HepG2 (cell line): ENCODE results near the gene TBL3. TPM values are rescaled to one million over a fixed set of nuclear protein-coding genes. Genes with fewer than 3 reads are reported as not detected.

Source experiments
- AGO2 ChIP-seq: fragments of 200-400 bp; formaldehyde crosslinking; optimal IDR thresholded peaks from 2 replicates; pipeline ENCODE3; 2017; ENCODE audit warnings: mild to moderate bottlenecking, low read depth, low read length, moderate library complexity
- CCDC6 ChIP-seq: sonication (generic); formaldehyde crosslinking; IDR thresholded peaks from 2 replicates; pipeline ENCODE4 v1.8.1; 2022; ENCODE audit warnings: mild to moderate bottlenecking, missing genetic modification reagents, moderate library complexity
- EEA1 ChIP-seq: sonication (generic); formaldehyde crosslinking; IDR thresholded peaks from 2 replicates; pipeline ENCODE4 v1.5.1; 2020; ENCODE audit warnings: mild to moderate bottlenecking, missing genetic modification reagents, borderline replicate concordance
- GLI4 ChIP-seq: sonication (generic); formaldehyde crosslinking; IDR thresholded peaks from 2 replicates; pipeline ENCODE4 v1.5.1; 2020; ENCODE audit warnings: missing genetic modification reagents, mild to moderate bottlenecking, moderate library complexity, borderline replicate concordance
- MED13 ChIP-seq: sonication (generic); formaldehyde crosslinking; IDR thresholded peaks from 2 replicates; pipeline ENCODE4 v1.5.0; 2020; ENCODE audit warnings: missing genetic modification reagents
- NCOA2 ChIP-seq: sonication (generic); formaldehyde crosslinking; IDR thresholded peaks from 2 replicates; pipeline ENCODE4 v1.8.0; 2022; ENCODE audit warnings: inconsistent platforms
- NFE2L2 ChIP-seq: fragments of 150-350 bp; IDR thresholded peaks from 2 replicates; pipeline ENCODE4 v1.6.1; 2014; ENCODE audit warnings: low read length
- NFIC ChIP-seq: IDR thresholded peaks from 2 replicates; pipeline ENCODE4 v1.6.1; 2012; ENCODE audit warnings: mild to moderate bottlenecking, low read length, inconsistent platforms
- SSRP1 ChIP-seq: IDR thresholded peaks from 2 replicates; pipeline ENCODE4 v1.6.1; 2016; ENCODE audit warnings: control low read depth
- TAF1 ChIP-seq: sonication (generic); formaldehyde crosslinking; IDR thresholded peaks from 2 replicates; pipeline ENCODE4 v1.4.0; 2020; ENCODE audit warnings: missing genetic modification reagents
- TBX2 ChIP-seq: sonication (generic); formaldehyde crosslinking; IDR thresholded peaks from 2 replicates; pipeline ENCODE4 v1.5.0; 2020; ENCODE audit warnings: missing genetic modification reagents, mild to moderate bottlenecking, borderline replicate concordance
- THAP8 ChIP-seq: sonication (generic); formaldehyde crosslinking; IDR thresholded peaks from 2 replicates; pipeline ENCODE4 v1.5.1; 2020; ENCODE audit warnings: missing genetic modification reagents, mild to moderate bottlenecking, borderline replicate concordance
- ZBTB8A ChIP-seq: sonication (generic); formaldehyde crosslinking; IDR thresholded peaks from 2 replicates; pipeline ENCODE4 v1.4.0; 2020; ENCODE audit warnings: mild to moderate bottlenecking, low read depth, missing genetic modification reagents, borderline replicate concordance
- ZFP36L1 ChIP-seq: sonication (generic); formaldehyde crosslinking; IDR thresholded peaks from 2 replicates; pipeline ENCODE4 v1.8.0; 2022; ENCODE audit warnings: mild to moderate bottlenecking, missing genetic modification reagents, moderate library complexity
- ZMAT3 ChIP-seq: sonication (generic); formaldehyde crosslinking; conservative IDR thresholded peaks from 2 replicates; pipeline ENCODE4 v1.7.0; 2021; ENCODE audit warnings: missing genetic modification reagents
- ZNF224 ChIP-seq: sonication (generic); formaldehyde crosslinking; IDR thresholded peaks from 2 replicates; pipeline ENCODE4 v1.5.0; 2020; ENCODE audit warnings: mild to moderate bottlenecking, missing genetic modification reagents
- ZNF468 ChIP-seq: sonication (generic); formaldehyde crosslinking; IDR thresholded peaks from 2 replicates; pipeline ENCODE4 v1.8.0; 2022; ENCODE audit warnings: mild to moderate bottlenecking, moderate library complexity, missing genetic modification reagents
- ZNF564 ChIP-seq: sonication (generic); formaldehyde crosslinking; IDR thresholded peaks from 2 replicates; pipeline ENCODE4 v1.8.1; 2023; ENCODE audit warnings: mild to moderate bottlenecking, missing genetic modification reagents
- ZNF850 ChIP-seq: sonication (generic); formaldehyde crosslinking; conservative IDR thresholded peaks from 2 replicates; pipeline ENCODE4 v1.9.0; 2021; ENCODE audit warnings: mild to moderate bottlenecking, missing genetic modification reagents
- ZNF891 ChIP-seq: sonication (generic); formaldehyde crosslinking; IDR thresholded peaks from 2 replicates; pipeline ENCODE4 v1.5.0; 2020; ENCODE audit warnings: mild to moderate bottlenecking, missing genetic modification reagents
- ZXDC ChIP-seq: sonication (generic); formaldehyde crosslinking; IDR thresholded peaks from 2 replicates; pipeline ENCODE4 v1.5.0; 2020; ENCODE audit warnings: mild to moderate bottlenecking, missing genetic modification reagents
- polyA plus RNA-seq, 8 experiments: library from polyadenylated mRNA; depleted of rRNA in 3 of 8; stranded (reverse) in 7 of 8; unstranded in 1 of 8; fragments of >200 nt; fragmentation: Illumina TruSeq in 4 of 8; extraction: Trizol in 4 of 8; gene quantifications; 2 replicates each; pipeline versions ENCODE4 v1.2.1 to v1.2.3, GENCODE V29; 2011 to 2016; ENCODE audit warnings: low read depth in 4 of 8, missing spikeins in 1 of 8, mixed read lengths in 1 of 8; ENCODE audit not compliant: insufficient read depth in 1 of 8
- total RNA-seq, 5 experiments: library from RNA; depleted of rRNA; stranded (reverse); fragments of >200 nt; fragmentation: Illumina TruSeq; extraction: Trizol; gene quantifications; 2 replicates each; pipeline ENCODE4 v1.2.3, GENCODE V29; 2016; ENCODE audit warnings: low read depth in 1 of 5
- TF ChIP-seq, protein P1 (sequence below): IDR thresholded peaks from 2 replicates; pipeline ENCODE4 v1.6.1; 2016; ENCODE audit warnings: missing compliant biosample characterization, missing genetic modification reagents, borderline replicate concordance
- TF ChIP-seq, protein P2 (sequence below): sonication (generic); formaldehyde crosslinking; IDR thresholded peaks from 2 replicates; pipeline ENCODE4 v1.8.1; 2023; ENCODE audit warnings: missing genetic modification reagents, inconsistent platforms, borderline replicate concordance
- TF ChIP-seq, protein P3 (sequence below): sonication (generic); formaldehyde crosslinking; IDR thresholded peaks from 2 replicates; pipeline ENCODE4 v1.4.0; 2020; ENCODE audit warnings: mild to moderate bottlenecking, missing genetic modification reagents

TBL3 gene
- total and polyA plus RNA-seq, 2 of the 13 experiments (the other 11 are each of a cell fraction or from before 2014, with no cell fraction given): 16.8 to 38.0 TPM

- TF ChIP-seq ZXDC (CRISPR knock-in tag): no peak
- no peak for TF ChIP-seq NCOA2 (CRISPR knock-in tag)
- TF ChIP-seq, protein P1, sequence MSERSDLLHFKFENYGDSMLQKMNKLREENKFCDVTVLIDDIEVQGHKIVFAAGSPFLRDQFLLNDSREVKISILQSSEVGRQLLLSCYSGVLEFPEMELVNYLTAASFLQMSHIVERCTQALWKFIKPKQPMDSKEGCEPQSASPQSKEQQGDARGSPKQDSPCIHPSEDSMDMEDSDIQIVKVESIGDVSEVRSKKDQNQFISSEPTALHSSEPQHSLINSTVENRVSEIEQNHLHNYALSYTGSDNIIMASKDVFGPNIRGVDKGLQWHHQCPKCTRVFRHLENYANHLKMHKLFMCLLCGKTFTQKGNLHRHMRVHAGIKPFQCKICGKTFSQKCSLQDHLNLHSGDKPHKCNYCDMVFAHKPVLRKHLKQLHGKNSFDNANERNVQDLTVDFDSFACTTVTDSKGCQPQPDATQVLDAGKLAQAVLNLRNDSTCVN (CRISPR knock-in tag): no peak
- TF ChIP-seq, protein P2, sequence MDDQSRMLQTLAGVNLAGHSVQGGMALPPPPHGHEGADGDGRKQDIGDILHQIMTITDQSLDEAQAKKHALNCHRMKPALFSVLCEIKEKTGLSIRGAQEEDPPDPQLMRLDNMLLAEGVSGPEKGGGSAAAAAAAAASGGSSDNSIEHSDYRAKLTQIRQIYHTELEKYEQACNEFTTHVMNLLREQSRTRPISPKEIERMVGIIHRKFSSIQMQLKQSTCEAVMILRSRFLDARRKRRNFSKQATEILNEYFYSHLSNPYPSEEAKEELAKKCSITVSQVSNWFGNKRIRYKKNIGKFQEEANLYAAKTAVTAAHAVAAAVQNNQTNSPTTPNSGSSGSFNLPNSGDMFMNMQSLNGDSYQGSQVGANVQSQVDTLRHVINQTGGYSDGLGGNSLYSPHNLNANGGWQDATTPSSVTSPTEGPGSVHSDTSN (CRISPR knock-in tag): no peak
- 0 out of 2 replicates have a peak, but pooled peaks have one; percentile 10 for TF ChIP-seq ZNF224 (CRISPR knock-in tag)
- no peak for TF ChIP-seq ZNF564 (CRISPR knock-in tag)
- no peak for TF ChIP-seq CCDC6
- peak; percentile 55 for TF ChIP-seq TBX2 (CRISPR knock-in tag)
- TF ChIP-seq MED13 (CRISPR knock-in tag): no peak
- no peak for TF ChIP-seq NFIC
- TF ChIP-seq, protein P3, sequence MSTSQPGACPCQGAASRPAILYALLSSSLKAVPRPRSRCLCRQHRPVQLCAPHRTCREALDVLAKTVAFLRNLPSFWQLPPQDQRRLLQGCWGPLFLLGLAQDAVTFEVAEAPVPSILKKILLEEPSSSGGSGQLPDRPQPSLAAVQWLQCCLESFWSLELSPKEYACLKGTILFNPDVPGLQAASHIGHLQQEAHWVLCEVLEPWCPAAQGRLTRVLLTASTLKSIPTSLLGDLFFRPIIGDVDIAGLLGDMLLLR (CRISPR knock-in tag): no peak
- TF ChIP-seq ZNF891: peak; percentile 23; the same call in 1 of the 2 replicates
- no peak for TF ChIP-seq ZMAT3 (CRISPR knock-in tag)
- no peak for TF ChIP-seq THAP8 (CRISPR knock-in tag)
- peak; percentile 71 for TF ChIP-seq AGO2
- TF ChIP-seq EEA1 (CRISPR knock-in tag): no peak
- TF ChIP-seq ZBTB8A: no peak
- peak; percentile 77 for TF ChIP-seq SSRP1 (CRISPR knock-in tag)
- no peak for TF ChIP-seq ZNF468 (CRISPR knock-in tag)
- TF ChIP-seq NFE2L2: no peak
- 0 out of 2 replicates have a peak, but pooled peaks have one; percentile 40 for TF ChIP-seq TAF1 (CRISPR knock-in tag)
- no peak for TF ChIP-seq ZFP36L1 (CRISPR knock-in tag)
- TF ChIP-seq ZNF850: no peak
- no peak for TF ChIP-seq GLI4 (CRISPR knock-in tag)
Observed at GRCh38 chr16:1941162-1942046, 30.4 kb upstream of the TBL3 start (continued).
